GM21515 (cell line): ENCODE measurements around the gene EPHB1.
A peak's percentile ranks its signal among the peaks of the same experiment; 100 is the strongest.
"Not testable (repeated sequence)": the region's sequence is repeated elsewhere in the genome, so short reads cannot be mapped to it uniquely, and the experiment has no call there.

Experiments
- ATAC-seq: cut with Tn5 transposase; IDR thresholded peaks from one replicate; pipeline ENCODE4 v1.9.1; 2021; ENCODE audit not compliant: unreplicated experiment

EPHB1 gene

DNA sequence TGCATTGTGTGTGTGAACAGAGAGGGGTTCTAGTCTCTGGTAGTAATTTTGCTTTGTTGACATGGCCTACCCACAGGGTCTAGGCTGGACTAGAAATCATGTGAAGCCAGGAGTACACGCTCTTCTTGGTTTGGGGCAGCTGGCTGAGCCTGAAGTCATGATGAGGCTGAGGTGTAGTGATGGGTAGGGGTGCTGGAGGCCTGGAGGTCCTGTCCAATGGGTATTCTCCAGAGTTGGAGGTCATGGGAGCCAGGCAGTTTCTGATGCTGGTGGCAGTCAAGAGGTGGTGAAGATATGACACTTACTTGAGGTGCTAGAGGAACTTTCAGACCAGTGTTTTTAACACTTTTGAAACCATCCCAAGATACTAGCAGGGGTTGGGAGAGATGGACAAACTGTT is 18.5 kb upstream of the EPHB1 start:
- no peak for ATAC-seq

DNA sequence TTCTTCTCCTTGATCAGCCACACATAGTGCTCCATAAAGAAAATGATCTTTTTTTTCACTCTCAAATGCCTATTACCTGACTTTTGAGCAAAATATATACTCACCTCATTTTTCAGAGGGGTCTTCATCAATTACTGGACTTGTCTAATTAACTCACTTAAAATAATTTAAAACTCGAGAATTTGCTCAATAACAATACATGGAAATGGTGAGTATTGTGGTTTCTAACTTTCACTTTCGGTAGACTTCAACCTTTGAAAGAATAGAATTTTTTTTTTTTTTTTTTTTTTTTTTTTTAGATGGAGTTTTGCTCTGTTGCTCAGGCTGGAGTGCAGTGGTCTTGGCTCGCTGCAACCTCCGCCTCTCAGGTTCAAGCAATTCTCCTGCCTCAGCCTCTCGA is 17.7 kb upstream of the EPHB1 start:
- no peak for ATAC-seq

DNA sequence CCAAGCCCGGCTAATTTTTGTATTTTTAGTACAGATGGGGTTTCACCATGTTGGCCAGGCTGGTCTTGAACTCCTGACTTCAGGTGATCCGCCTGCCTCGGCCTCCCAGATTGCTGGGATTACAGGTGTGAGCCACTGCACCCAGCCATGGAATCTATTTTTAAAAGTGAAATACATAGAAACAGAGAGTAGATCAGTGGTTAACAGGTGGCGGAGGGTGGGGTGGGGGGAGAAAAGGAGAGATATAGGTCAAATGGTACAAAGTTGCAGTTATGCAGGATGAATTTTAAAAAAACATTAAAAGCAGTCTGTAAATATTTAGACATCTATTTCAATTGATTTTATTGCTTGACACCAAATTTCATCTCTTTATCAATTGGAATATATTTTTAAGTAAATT is 6.8 kb upstream of the EPHB1 start:
- not testable (repeated sequence) for ATAC-seq

DNA sequence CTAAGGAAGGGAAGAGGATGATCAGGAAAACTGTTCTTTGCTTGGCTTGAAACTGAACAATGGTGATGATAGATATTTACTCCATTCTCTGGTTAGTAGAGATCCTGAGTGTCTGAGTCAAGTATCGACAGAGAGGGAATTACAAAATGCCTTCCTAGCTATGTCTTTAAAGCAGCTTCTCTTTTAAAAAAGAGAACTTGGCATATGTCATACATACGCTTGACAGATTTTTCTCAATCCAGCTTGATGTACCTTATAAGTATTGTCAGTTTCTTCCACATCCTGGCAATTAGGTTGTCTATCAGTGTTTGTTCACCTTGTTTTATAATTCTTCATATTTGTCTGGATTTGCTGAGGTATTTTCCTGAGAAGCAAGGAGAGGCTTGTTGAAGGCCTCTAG is 5.0 kb upstream of the EPHB1 start:
- no peak for ATAC-seq

DNA sequence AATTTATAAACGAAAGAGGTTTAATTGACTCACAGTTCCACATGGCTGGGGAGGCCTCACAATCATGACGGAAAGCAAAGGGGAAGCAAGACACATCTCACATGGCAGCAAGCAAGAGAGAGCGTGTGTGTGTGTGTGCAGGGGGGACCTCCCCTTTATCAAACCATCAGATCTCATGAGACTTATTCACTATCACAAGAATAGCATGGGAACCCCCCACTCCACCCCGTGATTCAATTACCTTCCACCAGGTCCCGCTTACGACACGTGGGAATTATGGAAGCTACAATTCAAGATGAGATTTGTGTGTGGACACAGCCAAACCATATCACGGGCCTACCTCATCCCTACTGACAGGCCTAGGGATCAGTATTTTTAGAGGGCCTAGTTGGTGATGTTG is 3.1 kb upstream of the EPHB1 start:
- ATAC-seq: no peak

DNA sequence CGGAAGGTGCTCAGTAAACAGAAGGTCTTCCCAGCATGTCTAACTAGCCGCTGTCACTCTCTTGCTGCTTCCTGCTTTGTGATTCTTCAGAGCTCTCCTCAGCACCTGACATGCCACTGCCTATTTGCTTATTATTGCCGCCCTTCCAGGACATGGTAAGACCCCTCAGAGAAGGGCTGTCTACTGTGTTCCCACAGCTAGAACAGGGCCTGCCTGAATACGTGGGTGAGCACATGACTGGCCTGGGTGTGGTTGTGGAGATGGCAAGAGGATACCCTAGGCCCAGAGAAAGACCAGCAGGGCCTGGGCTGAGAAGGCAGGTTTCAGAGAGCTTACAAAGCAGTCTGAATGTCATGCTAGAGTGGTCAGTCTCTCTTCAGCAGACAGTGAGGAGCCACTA is 2.4 kb upstream of the EPHB1 start:
- ATAC-seq: no peak

DNA sequence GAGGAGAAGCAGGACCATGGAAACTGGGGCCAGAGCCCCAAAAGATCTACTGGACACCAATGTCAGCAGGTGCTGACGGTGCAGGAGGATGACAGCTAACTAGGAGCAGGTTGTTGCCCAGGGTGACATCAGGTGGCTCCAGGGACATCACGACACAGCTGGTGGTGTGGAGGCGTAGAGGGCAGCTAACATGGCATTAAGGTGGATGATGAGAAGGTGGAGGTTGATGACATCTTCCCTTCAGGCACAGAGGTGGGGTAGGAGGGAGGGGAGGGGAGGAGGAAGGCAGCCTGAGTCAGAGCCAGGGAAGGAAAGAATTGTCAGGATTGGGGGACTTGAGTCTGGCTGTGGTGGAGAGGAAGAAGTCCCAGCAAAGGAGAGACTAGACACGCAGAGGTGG is 1.5 kb upstream of the EPHB1 start:
- no peak for ATAC-seq

DNA sequence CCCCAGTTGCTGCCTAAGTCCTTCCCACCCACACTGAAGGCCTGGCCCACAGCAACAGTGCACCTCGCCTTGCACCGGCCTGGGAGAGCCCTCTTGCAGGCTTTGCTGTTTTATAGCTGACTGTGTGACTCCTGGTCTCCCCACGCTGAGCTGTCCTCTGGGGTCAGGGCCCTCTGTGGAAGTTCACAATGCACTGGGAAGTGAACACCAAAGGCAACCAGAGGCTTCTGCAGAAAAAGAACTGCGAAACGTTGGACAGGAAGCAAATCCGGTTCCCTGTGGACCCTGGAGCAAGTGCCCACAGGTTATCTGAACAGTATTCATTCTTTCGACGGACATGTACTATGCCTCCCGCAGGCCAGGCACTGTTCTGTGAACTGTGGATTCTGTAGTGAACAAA is 737 bp upstream of the EPHB1 start:
- no peak for ATAC-seq

DNA sequence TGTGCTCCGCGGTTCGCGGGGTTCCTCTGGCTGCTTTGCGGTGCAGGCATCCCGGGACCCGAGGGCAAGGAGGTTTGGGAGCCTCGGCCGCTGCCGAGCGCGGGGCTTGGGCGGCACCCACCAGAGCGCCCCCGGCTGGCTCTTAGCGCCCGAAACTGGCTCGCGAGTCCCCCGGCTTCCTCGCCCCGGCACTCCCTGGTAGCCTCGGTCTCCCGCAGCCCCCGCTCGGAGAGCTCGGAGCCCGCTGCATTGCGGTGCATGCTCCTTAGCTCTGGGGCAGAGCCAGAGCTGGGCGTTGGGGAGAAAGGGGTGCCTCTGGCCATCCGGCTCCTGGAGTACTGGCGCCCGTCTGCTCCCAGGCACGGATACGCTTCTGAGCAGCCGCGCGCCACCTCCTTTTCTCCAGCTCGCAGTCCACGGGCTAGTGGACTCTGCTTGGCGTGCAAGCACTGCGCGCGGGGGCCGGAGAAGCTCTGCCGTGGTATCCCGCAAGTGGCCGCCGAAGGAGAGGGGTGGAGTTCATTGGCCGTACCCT is 753 bp downstream of the EPHB1 start:
- ATAC-seq: peak; percentile 6

DNA sequence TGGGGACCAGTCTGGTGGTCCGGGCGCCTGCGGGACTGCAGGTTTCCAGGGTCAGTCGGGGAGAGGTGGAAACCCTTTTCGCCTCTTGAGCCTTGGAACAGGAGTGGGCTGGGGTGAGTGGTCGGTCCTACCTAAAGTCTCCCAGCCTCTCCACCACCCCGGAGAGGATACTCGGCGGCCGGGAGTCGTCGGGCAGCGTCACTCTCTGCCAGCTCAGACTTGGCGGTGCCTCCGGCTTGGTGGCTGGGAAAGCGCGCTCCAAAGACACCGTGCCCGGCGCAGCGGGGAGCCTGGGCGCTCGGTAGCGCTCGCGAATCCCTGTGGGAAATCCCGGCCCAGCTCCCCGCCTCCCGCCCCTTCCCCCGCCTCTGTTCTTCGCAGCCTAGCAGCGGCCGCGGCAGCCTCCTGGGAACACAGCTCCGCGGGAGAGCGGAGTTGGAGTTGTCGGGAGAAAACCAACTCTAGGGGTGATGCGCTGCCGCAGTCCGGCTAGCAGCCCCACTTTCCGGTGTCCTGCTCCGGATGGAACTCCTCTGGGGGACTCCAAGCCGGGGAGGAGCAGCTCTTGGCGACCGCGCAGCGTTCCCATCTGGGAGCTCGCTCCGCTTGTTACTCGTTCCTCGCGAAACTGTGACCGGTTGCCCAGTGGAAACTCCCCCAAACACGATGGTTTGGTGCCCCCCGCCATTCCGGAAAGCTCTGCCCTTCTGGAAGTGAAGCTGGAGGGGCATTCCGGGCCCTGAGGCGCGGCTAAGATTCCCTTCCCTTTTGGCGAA is 1.4 kb downstream of the EPHB1 start:
- no peak for ATAC-seq

DNA sequence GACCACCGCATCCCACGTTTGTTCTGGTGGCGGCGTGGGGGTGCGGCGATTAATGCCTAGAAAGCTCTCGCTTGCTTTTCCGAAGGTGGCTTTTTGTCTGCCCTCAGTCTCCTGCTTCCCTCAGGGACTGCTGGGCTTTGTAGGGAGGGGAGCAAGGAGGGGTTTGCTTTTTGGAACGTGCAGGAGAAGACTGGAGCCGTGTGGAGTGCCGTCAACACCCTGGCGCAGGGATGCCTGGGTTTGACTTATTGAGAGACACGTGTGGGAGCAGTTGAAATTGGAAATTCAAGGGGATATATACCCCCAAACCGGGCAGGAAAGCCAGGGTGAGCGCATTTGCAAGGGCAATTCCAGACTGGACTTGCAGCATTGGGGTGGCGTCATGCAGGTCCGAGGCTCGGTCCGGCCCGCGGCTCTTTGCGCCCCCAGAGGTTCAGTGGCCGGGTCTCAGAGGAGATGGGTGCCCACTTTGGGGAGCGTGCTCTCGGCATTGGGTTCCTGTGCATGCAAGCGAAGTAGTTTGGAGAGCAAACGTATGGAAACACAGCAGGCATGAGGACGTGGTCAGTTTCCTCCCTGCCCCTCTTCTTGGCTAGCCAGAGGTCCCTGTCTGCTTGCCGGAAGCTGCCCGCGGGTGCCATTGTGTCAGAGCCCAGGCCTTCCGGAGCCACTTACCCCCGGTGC is 2.1 kb downstream of the EPHB1 start:
- no peak for ATAC-seq

DNA sequence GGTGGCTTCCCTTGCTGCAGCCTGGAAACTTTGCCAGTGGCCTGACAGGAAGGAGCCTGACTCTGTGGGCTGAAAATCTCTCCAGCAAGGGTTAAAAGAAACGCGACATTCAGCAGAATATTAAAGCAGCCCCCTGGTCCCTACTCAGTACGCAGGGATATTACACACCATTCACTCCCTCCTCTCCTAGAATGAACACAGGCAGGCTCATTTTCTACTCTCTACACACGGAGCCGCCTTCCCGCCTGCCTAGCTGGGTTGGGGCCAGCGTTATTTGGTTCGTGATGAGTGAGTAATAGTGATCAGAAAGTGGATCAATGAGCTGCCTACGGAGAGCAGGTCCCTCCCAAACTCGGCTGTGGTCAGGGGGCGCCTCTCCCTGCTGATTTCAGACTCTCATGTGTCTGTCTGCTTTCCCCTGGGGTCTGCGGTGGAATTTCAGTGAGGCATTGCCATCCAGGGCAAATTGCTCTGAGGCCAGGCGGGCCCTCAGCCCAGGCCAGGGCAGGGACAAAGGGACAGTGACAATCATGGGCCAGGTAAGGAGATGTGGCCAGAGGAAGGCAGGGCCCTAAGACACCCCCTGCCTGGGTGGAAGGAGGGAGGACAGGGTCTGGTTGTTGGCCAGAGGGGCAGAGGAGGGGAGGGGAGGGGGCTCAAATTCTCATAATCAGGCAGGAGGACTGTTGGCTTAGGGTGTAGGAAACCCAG is 2.8 kb downstream of the EPHB1 start:
- ATAC-seq: no peak

DNA sequence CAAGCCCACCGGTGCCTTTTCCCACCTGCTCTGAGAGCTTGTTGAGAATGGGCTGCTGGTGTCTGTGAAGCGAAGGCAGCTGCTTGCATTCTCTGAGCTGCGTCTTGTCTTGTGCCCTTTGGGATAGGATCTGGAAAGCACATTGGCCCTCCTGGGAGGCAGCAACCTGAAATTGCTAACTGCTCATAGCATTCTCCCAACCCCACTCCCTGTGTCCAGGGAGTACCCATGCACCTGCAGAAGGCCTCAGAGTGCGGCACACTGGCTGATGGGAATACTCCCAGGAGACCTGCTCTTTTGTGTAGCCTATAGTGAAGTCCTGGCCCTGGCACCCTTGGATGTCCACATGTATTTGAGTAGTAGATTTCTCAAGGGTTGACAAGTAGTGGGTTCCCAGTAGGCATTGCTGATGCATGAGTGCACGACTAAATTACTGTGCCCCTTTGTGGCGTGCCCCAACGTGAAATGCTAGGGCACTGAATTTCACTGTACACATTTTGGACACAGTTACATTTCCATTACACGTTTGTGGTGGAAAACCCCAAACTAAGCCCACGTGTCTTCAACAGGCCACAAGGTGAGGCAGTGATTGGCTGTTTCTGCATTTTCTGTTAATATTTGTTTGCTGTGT is 3.7 kb downstream of the EPHB1 start:
- ATAC-seq: no peak

DNA sequence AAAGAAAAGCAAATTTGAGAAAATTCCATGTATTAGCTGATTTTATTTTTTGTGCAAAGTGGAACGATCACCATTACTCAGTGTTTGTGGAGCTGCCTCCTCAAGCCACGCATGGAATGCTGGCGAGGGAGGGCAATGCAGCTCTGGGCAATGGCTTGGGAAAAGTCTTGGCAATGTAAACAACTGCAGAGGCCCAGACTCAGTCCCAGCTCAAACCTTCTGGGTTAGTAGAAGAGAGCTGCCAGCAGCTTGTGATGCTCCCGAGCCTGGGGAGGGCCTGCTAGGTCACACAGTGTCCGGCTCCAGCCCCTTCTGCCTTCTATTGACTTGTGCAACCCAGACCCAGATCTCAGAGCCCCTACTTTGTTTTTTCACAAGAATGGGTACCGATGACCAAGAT is 4.3 kb downstream of the EPHB1 start:
- ATAC-seq: no peak

DNA sequence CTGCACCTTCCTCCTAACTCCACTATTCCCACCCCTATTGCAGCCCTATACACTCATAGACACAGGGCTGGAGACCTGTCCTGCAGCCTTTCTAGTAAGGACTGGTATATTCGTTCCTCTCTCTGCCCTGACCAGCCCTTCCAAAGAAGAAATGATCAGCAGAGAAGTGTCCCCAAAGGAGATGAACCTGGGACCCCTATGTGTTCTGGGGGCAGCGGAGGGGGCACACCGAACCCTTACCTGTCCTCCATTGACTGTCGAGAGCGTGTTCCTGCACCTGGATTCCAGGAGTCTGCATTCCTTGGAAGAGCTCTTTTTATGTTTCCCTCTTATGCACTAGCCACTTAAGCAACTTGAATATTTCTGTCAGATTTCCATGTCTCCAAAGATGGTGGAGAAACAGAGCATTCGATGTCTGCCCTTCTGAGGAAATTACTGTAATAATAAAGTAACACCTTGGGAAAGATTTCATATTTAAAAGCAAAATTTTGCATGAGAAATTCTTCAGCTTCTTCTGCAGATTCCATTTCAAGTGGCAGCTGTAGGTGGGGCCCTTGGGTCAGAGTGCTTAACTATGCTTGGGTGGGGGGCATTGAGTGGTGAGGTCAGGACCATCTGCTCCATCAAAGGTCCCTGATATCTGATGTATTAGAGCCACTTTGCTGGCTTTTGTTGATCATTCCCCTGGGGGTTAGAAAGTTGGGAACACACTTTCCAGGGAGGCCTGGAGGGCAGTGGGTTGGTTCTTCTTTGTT is 6.3 kb downstream of the EPHB1 start:
- no peak for ATAC-seq

DNA sequence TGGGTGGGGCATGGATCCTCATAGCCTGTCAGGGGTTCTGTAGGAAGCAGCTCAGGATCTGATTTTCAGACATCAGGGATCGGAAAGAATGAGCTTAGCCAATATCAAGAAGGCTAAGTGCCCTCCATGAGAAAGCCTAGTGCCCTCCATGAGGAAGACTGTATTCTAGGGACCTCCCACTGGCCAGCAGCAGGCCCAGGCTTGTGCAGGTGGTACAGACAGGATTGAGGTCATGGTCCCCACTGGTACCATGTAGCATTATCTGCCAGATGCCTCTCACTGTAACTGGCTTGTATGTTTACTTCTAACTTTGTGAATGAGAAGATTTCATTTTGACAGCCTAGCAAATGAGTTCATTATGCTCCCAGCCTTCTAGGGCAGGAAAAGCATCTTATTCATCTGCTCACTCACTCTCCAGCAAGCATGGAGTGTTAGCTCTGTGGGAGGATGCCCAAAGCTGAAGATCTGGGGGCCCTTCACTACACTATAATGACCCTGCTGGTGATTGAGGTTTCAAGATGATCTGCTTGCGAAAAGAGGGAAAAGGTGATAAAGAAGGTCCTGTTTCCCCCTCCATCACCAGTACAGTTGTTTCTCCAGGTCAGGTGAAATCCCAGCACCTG is 7.5 kb downstream of the EPHB1 start:
- ATAC-seq: peak; percentile 3

DNA sequence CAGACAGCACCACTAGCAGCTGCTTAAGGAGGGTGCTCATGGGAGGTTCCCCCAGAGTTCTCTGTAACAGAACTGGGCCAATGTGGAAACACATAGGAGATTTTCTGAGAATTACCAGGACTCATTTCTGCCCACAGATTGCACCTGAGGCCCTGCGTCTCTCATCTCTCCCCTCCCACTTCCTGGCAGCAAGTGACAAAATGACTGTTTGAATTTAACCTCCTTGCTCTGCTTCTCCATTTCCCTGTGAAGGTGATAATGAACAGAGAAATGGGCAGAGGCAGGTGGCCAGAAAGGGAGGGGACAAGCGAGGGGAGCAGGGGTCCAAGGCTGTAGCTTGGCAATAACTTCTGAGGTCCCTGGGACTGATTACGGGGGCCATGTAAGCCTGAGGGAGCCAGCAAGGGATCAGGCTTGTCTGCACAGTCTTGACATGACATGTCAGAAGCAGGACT is 8.0 kb downstream of the EPHB1 start:
- peak; percentile 72 for ATAC-seq

DNA sequence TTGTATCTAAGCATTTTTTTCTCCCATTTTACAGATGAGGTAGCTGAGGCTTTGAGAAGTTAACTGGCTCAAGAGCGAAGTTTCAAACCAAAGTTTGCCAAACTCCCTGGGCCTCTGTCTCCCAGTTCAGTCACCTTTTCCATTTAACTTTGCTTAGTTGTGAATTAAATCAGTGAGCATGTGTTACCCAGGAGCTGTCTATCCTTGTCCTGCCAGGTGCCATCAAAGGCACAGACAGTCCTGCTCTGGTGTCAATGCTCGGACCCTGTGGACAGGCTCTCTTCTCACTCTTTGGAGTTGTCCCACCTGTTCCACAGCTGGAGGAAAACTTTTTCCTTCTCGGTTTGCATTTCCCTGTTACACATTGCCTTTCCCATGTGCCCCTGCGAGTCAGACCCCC is 8.6 kb downstream of the EPHB1 start:
- no peak for ATAC-seq

DNA sequence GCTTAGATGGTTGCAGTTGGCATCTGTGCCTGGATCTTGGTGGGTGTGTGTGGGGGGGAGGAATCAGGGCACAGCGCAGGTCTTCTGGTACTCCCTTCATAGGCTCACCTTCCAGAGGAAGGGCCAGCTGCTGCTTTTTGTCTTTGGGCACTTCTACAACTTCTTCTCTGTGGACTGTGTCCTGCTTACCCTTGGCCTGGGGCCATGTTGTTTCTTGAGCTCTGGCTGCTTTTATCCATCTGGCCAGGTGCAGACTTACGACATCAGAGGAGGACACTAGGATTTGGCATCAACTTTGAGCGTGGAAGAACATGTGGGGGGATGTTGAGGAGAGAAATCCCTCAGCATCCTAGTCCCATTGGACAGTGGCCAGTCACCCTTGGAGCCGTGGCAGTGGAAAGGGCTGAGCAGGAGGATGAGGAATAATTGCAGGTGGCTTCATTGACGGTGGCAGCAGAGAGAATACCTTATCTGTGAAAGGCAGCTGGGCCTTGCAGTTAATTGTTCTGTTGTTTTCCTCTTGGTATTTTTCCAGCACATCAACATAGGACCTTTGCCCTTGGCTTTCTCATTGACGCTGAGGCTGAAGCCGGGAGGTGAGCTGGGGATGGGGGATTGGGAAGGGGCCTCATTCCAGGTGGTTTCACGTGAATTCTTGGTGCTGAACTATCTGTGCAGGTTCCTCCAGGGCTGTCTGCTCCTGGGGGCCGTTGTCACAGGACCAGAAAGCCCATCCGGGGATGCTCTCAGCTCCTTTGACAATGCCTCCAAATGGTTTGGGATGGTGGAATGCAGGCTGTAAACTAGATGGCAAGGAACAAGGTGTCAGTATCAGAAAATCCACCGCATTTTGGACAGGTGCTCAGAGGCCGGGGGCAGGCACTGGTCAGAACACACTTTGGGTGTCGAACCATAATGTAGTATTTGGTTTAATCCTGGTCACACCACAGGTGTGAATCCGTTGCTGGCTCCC is 9.7 kb downstream of the EPHB1 start:
- ATAC-seq: no peak
